GM20000 (cell line): ENCODE results near the gene SYNGR3.

Source experiments
- DNase-seq: peaks from one replicate; pipeline ENCODE4 v3.0.0; 2012; ENCODE audit warnings: low spot score
- TF ChIP-seq, protein P1 (sequence below): IDR thresholded peaks from 2 replicates; pipeline ENCODE4 v1.5.1; 2012; ENCODE audit warnings: mild to moderate bottlenecking, control low read depth; ENCODE audit errors: extremely low read depth, missing control alignments

SYNGR3 gene

DNA sequence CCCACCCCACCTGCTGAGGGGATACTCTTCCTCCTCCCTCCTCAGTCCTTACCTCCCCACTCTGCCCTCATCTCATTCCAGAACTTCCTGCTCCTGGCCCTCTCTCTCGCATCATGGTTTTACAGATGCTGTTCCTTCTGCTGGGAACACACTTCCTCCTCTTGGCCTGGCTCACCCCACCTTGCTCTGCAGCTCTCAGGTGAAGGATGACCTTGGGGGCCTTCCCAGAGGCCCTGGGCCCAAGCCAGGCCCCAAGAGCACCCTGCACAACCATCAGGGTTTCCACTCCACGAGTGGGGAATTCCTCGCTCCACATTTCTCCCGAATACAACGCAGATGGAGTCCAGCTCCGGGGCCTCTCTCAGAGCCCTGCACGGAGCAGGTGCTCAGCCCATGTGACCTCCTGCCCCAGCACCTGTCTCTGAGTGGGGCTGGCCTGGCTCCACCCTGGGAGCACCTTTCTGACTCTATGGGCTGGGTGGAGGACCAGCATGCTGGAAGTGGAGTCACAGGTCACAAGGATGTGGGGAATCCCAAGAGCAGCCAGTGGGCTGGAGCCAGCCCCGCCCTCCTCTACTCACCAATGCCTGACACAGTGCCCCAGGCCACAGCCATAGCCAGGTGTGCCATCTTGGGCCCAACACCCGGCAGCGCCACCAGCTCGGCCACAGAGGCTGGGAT lies 53.4 kb downstream of the SYNGR3 start:
- DNase-seq = no peak
- TF ChIP-seq, protein P1, sequence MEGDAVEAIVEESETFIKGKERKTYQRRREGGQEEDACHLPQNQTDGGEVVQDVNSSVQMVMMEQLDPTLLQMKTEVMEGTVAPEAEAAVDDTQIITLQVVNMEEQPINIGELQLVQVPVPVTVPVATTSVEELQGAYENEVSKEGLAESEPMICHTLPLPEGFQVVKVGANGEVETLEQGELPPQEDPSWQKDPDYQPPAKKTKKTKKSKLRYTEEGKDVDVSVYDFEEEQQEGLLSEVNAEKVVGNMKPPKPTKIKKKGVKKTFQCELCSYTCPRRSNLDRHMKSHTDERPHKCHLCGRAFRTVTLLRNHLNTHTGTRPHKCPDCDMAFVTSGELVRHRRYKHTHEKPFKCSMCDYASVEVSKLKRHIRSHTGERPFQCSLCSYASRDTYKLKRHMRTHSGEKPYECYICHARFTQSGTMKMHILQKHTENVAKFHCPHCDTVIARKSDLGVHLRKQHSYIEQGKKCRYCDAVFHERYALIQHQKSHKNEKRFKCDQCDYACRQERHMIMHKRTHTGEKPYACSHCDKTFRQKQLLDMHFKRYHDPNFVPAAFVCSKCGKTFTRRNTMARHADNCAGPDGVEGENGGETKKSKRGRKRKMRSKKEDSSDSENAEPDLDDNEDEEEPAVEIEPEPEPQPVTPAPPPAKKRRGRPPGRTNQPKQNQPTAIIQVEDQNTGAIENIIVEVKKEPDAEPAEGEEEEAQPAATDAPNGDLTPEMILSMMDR = no peak
